Astrocyte of the cerebellum (primary cell): ENCODE measurements around the gene RPP25L.

ENCODE experiments used
- DNase-seq: peaks from one replicate; pipeline ENCODE4 v3.0.0-alpha.2; 2011; ENCODE audit warnings: low read depth
- H3K4me3 ChIP-seq: 2 replicates; pipeline ENCODE4 v1.5.1; 2011; ENCODE audit warnings: mild to moderate bottlenecking, low read depth, low read length, moderate library complexity
- CTCF ChIP-seq: IDR thresholded peaks from 2 replicates; pipeline ENCODE4 v1.5.1; 2012; ENCODE audit warnings: low read length, low read depth, moderate library complexity, mild to moderate bottlenecking; ENCODE audit errors: missing control alignments
- in situ Hi-C: cut with HindIII; loops from 2 replicates; pipeline ENCODE4 v1.10.0; 2017; ENCODE audit warnings: low sequenced_read_pairs

Gene RPP25L

GRCh38 chr9:34637356-34638137 is 25.6 kb upstream of the RPP25L start, which contains the start of gene SIGMAR1:
TSS of gene SIGMAR1 (minus strand) at chr9:34637787. CDS start at chr9:34637697, 90 bp downstream.
- in situ Hi-C loops: no loop called here
- peak within 1 kb of the TSS; percentile 66 for H3K4me3 ChIP-seq
- DNase-seq: peak; percentile 73
- no peak for TF ChIP-seq CTCF

- no peak for TF ChIP-seq CTCF
- in situ Hi-C loops: no loop called here
- DNase-seq: no peak
- peak overlapping the region; percentile 66 for H3K4me3 ChIP-seq
Observed at GRCh38 chr9:34636791-34637355, 25.0 kb upstream of the RPP25L start.

GRCh38 chr9:34635556-34635955 is 23.7 kb upstream of the RPP25L start:
- H3K4me3 ChIP-seq: no peak overlapping the region
- no peak for TF ChIP-seq CTCF
- in situ Hi-C loops: no loop called here
- no peak for DNase-seq

GRCh38 chr9:34634551-34635248 is 22.8 kb upstream of the RPP25L start:
- in situ Hi-C loops: no loop called here
- no peak for DNase-seq
- no peak overlapping the region for H3K4me3 ChIP-seq
- TF ChIP-seq CTCF: no peak

- peak; percentile 83 for TF ChIP-seq CTCF
- in situ Hi-C loops: no loop called here
- DNase-seq: peak; percentile 45
- no peak overlapping the region for H3K4me3 ChIP-seq
Observed at GRCh38 chr9:34633851-34634550, 22.1 kb upstream of the RPP25L start.

GRCh38 chr9:34633166-34633565 is 21.3 kb upstream of the RPP25L start:
- no peak for TF ChIP-seq CTCF
- DNase-seq: no peak
- no peak overlapping the region for H3K4me3 ChIP-seq
- in situ Hi-C loops: no loop called here
